NB4 (cell line): ENCODE results near the gene DIRAS1.
A peak's percentile ranks its signal among the peaks of the same experiment; 100 is the strongest.

Experiments used
- DNase-seq: peaks from one replicate; pipeline ENCODE4 v3.0.0; 2010; ENCODE audit warnings: low read depth
- H3K4me3 ChIP-seq: one replicate; pipeline ENCODE4 v1.5.1; 2011; ENCODE audit warnings: mild to moderate bottlenecking, low read depth, low read length, moderate library complexity
- MYC ChIP-seq: IDR thresholded peaks from 2 replicates; pipeline ENCODE4 v1.6.1; 2011; ENCODE audit warnings: low read depth, low read length
- POLR2A ChIP-seq: IDR thresholded peaks from 2 replicates; pipeline ENCODE4 v1.6.1; 2011; ENCODE audit warnings: mild to moderate bottlenecking; ENCODE audit not compliant: insufficient read length; ENCODE audit errors: extremely low read depth
- TF ChIP-seq, protein P1 (sequence below): IDR thresholded peaks from one replicate; pipeline ENCODE4 v1.5.1; 2012; ENCODE audit warnings: low read depth, low read length
- TF ChIP-seq, protein P2 (sequence below): IDR thresholded peaks from 2 replicates; pipeline ENCODE4 v1.6.1; 2011; ENCODE audit warnings: low read depth, low read length

The DIRAS1 gene

DNA sequence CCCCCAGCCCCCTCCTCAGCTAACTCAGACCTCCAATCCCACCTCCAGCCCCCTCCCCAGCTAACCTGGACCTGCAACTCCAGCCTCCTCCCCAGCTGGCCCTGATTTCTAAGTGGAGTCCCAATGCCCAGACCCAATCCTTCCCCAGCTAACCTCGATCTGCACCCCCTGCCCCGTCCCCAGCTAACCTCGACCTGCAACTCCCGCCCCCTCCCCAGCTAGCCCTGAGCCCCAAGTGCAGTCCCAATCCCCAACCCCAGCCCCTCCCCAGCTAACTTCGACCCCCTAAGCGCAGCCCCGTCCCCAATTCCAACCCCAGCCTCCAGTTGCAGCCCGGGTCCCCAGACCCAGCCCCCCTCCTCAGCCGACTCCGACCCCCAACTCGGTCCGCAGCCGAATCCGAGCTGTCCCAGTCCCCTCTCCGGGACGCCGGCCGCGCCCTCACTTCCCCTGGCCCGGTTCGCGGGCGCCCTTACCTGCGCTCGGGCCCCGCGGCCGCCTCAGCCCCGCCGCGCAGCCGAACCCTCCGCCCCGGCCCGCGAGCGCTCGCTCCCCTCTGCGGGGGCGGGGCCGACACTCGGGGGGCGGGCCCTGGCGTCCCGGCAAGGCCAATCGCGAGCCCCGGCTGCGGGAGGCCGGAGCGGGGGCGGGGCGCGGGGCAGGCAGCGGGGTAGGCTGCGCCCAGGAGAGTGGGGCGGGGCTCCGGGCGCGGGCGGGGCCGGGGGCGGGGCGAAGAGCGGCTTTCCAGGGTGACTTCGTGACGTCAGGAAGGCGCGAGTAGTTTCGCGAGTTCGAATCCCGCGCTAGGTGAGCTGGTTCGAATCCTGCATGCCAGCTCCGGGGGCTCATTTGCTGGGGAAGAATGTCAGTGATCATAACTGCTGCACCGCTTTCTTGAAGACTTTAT is 18.7 kb downstream of the DIRAS1 start, which contains the start of gene GNG7:
Gene GNG7, minus strand, starts transcription at position 525 of the 907 bp plus-strand sequence. CDS start 182,006 bp downstream, outside the sequence.
- peak; percentile 84 for DNase-seq
- peak; percentile 25 for TF ChIP-seq POLR2A
- TF ChIP-seq, protein P1, sequence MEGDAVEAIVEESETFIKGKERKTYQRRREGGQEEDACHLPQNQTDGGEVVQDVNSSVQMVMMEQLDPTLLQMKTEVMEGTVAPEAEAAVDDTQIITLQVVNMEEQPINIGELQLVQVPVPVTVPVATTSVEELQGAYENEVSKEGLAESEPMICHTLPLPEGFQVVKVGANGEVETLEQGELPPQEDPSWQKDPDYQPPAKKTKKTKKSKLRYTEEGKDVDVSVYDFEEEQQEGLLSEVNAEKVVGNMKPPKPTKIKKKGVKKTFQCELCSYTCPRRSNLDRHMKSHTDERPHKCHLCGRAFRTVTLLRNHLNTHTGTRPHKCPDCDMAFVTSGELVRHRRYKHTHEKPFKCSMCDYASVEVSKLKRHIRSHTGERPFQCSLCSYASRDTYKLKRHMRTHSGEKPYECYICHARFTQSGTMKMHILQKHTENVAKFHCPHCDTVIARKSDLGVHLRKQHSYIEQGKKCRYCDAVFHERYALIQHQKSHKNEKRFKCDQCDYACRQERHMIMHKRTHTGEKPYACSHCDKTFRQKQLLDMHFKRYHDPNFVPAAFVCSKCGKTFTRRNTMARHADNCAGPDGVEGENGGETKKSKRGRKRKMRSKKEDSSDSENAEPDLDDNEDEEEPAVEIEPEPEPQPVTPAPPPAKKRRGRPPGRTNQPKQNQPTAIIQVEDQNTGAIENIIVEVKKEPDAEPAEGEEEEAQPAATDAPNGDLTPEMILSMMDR, result no peak
- no peak within 1 kb of the TSS for H3K4me3 ChIP-seq

DNA sequence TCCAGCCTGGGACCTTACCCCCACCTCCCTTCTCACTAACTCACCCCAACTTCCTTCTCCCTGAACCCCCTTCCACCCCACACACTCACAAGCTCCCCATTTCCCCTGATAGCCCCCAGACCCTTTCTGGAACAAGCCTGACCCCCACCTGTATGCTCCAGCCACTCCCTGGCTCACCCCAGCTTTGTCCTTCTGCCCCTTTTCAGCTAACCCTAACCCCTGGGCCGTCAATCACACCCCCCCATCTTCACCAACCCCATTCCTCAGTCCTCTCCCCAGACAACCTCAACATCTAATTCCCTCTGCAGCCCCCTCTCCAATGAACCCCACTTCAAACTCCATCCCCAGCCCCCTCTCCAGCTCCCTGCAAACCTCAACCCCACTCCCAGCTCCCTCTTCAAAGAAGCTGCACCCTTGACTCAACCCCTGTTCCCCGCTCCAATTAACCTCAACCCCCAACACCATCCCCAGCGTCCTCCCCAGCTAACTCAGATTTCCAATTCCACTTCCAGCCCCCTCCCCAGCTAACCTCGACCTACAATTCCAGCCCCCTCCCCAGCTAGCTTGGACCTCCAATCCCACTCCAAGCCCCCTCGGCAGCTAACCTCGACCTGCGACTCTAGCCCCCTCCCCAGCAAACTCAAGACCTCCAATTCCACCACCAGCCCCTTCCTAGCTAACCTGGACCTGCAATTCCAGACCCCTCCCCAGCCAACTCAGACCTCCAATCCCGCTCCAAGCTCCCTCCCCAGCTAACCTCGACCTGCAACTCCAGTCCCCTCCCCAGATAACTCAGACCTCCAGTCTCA is 19.6 kb downstream of the DIRAS1 start:
- H3K4me3 ChIP-seq, result no peak overlapping the region
- no peak for DNase-seq
- TF ChIP-seq POLR2A, result no peak
- TF ChIP-seq MYC, result no peak
- TF ChIP-seq, protein P1, result no peak
- TF ChIP-seq, protein P2, sequence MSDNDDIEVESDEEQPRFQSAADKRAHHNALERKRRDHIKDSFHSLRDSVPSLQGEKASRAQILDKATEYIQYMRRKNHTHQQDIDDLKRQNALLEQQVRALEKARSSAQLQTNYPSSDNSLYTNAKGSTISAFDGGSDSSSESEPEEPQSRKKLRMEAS, result no peak

DNA sequence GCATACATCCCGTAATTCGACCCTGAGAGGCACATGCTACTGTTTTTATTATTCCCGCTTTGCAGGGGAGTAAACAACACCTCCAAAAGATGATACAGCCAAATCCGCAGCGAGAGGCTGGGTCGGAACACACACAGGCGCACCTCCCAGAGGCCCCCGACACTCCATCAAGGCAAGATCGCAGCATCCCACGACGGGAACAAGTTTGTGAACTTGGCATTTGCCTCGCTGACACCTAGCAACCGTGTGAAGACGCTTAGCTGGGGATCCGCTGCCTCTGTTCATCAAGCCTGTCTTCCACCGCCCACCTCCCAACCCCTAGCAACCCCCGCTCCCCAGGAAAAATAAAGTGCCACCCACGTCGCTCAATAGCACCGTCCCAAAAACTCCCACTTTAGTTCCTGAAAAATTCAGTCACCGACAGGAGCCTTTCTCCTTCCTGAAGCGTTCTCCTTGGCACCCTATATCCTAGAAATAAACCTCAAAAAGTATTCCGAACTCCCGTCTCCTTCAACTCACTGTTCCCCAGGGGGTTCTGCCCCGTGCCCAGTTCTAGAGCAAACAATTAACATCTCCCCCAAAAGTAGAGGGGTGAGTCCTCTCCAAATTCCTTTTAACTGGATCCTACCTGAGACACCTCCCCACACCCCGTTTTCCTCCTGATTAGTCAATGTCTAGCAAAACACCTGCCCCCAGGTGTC is 20.4 kb downstream of the DIRAS1 start:
- DNase-seq, result no peak
- TF ChIP-seq, protein P1, result no peak
- TF ChIP-seq POLR2A, result no peak
- TF ChIP-seq MYC, result no peak
- TF ChIP-seq, protein P2, result no peak
- no peak overlapping the region for H3K4me3 ChIP-seq

DNA sequence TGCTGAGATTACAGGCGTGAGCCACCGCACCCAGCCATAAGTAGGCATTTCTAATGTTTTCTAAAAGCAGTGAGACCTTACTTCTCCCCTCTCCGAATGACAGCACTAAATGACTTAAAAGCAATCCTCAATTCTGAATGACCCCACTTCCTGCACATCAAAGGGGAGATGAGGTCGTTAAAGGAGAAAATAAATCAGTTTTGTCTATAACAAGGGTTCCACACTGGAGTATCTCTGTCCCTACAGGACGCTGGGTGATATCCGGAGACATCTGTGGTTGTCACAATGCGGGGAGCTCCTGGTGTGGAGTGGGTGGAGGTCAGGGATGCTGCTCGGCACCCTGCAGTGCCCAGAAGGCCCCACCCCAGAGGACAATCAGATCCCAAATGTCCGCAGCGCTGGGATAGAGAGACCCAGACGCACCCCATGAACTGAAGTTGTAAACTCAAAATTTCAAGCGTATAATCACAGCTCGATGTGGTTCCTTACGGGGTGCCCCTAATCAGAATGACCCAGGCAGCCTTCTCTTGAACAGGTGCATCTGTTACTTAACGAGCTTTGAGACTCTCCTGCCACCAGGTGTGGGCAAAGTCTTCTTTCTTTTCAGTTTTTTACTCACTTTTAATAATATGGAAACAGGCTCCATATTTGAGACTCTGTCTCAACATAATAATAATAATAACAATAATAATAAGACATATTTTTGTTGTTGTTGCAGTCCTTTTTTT is 21.6 kb downstream of the DIRAS1 start:
- DNase-seq, result no peak
- H3K4me3 ChIP-seq, result no peak overlapping the region
- TF ChIP-seq MYC, result no peak

DNA sequence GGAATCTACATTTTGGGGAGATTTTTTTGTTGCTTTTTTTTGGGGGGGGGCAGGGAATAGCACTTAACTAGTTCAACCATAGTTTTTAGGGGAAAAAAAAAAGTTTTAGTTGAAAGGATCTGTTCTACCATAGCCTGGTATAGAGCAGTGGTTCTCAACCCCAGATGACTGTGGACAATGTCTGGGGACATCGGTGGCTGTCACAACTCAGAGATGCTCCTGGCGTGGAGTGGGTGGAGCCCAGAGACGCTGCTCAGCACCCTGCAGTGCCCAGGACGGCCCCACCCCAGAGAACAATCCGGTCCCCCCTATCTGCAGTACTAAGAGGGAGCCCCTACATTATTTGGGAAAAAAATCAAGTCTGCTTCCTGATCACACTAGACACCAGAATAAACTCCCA is 27.0 kb downstream of the DIRAS1 start:
- no peak overlapping the region for H3K4me3 ChIP-seq
- DNase-seq, result no peak

More for the DNA sequence above, 27.0 kb downstream of the DIRAS1 start:
- TF ChIP-seq MYC (no peak), POLR2A (no peak)
- TF ChIP-seq, protein P2, result no peak
- TF ChIP-seq, protein P1, result no peak
